ACC112 (cell line): ENCODE measurements around the gene STRN4.

ENCODE experiments used
- H2AFZ ChIP-seq: fragments of 200-600 bp; sonication (generic); one replicate; pipeline ENCODE4 v1.6.0; 2017; ENCODE audit warnings: antibody characterized with exemption, low read length; ENCODE audit not compliant: unreplicated experiment
- H3K27ac ChIP-seq: fragments of 200-600 bp; sonication (generic); 2 replicates; pipeline ENCODE4 v1.5.1; 2014; ENCODE audit warnings: low read depth, mild to moderate bottlenecking, antibody characterized with exemption, low read length, moderate library complexity
- H3K27me3 ChIP-seq: fragments of 200-600 bp; sonication (generic); 2 replicates; pipeline ENCODE4 v1.6.1; 2014; ENCODE audit warnings: mild to moderate bottlenecking, antibody characterized with exemption, low read length, moderate library complexity, mixed read lengths; ENCODE audit not compliant: insufficient read depth
- H3K36me3 ChIP-seq: fragments of 200-600 bp; sonication (generic); 2 replicates; pipeline ENCODE4 v1.6.1; 2016; ENCODE audit warnings: mild to moderate bottlenecking, antibody characterized with exemption, low read length, moderate library complexity, mixed read lengths; ENCODE audit not compliant: insufficient read depth
- H3K4me1 ChIP-seq: fragments of 200-600 bp; sonication (generic); one replicate; pipeline ENCODE4 v1.6.1; 2016; ENCODE audit warnings: low read length, mixed read lengths; ENCODE audit not compliant: insufficient read depth, unreplicated experiment, control insufficient read depth
- H3K4me3 ChIP-seq: fragments of 200-600 bp; sonication (generic); 2 replicates; pipeline ENCODE4 v1.5.1; 2014; ENCODE audit warnings: mild to moderate bottlenecking, low read depth, low read length
- H3K79me2 ChIP-seq: fragments of 200-600 bp; sonication (generic); one replicate; pipeline ENCODE4 v1.6.0; 2016; ENCODE audit warnings: low read length; ENCODE audit not compliant: control insufficient read depth, unreplicated experiment, insufficient read depth

STRN4 gene

GRCh38 chr19:46730595-46730994 is 15.7 kb downstream of the STRN4 start:
- Histone ChIP-seq H3K27ac (peak overlapping the region; percentile 45), H2AFZ (no peak overlapping the region), H3K36me3 (0 out of 2 replicates have a peak, but pooled peaks cover 6% of the 10 kb centered on the region), H3K79me2 (peaks cover 27% of the 10 kb centered on the region), H3K4me1 (peaks cover 27% of the 10 kb centered on the region), H3K27me3 (no peaks in the 10 kb centered on the region), H3K4me3 (no peak overlapping the region)

GRCh38 chr19:46730187-46730586 is 16.1 kb downstream of the STRN4 start:
- no peak overlapping the region for H3K4me3 ChIP-seq
- H3K27ac ChIP-seq = no peak overlapping the region
- no peak overlapping the region for H2AFZ ChIP-seq
- 0 out of 2 replicates have a peak, but pooled peaks cover 6% of the 10 kb centered on the region for H3K36me3 ChIP-seq
- no peaks in the 10 kb centered on the region for H3K27me3 ChIP-seq
- H3K4me1 ChIP-seq = peaks cover 27% of the 10 kb centered on the region
- peaks cover 27% of the 10 kb centered on the region for H3K79me2 ChIP-seq

GRCh38 chr19:46729696-46730095 is 16.6 kb downstream of the STRN4 start:
- Histone ChIP-seq H3K36me3 (0 out of 2 replicates have a peak, but pooled peaks cover 6% of the 10 kb centered on the region), H2AFZ (no peak overlapping the region), H3K4me1 (peaks cover 27% of the 10 kb centered on the region), H3K4me3 (no peak overlapping the region), H3K79me2 (peaks cover 27% of the 10 kb centered on the region), H3K27me3 (no peaks in the 10 kb centered on the region), H3K27ac (no peak overlapping the region)

GRCh38 chr19:46728693-46729339 is 17.4 kb downstream of the STRN4 start:
- Histone ChIP-seq H3K27me3 (no peaks in the 10 kb centered on the region), H2AFZ (no peak overlapping the region), H3K36me3 (0 out of 2 replicates have a peak, but pooled peaks cover 3% of the 10 kb centered on the region), H3K27ac (no peak overlapping the region), H3K79me2 (peaks cover 21% of the 10 kb centered on the region), H3K4me1 (peaks cover 24% of the 10 kb centered on the region), H3K4me3 (no peak overlapping the region)

GRCh38 chr19:46728208-46728607 is 18.0 kb downstream of the STRN4 start:
- Histone ChIP-seq H2AFZ (no peak overlapping the region), H3K27ac (no peak overlapping the region), H3K79me2 (peaks cover 15% of the 10 kb centered on the region), H3K36me3 (0 out of 2 replicates have a peak, but pooled peaks cover 3% of the 10 kb centered on the region), H3K4me1 (peaks cover 19% of the 10 kb centered on the region), H3K4me3 (no peak overlapping the region), H3K27me3 (no peaks in the 10 kb centered on the region)

- Histone ChIP-seq H3K27ac (no peak overlapping the region), H3K27me3 (no peaks in the 10 kb centered on the region), H2AFZ (no peak overlapping the region), H3K79me2 (peaks cover 11% of the 10 kb centered on the region), H3K4me3 (no peak overlapping the region), H3K4me1 (peaks cover 19% of the 10 kb centered on the region), H3K36me3 (0 out of 2 replicates have a peak, but pooled peaks cover 3% of the 10 kb centered on the region)
These were observed 18.5 kb downstream of the STRN4 start for GRCh38 chr19:46727757-46728156.

GRCh38 chr19:46726971-46727501 is 19.2 kb downstream of the STRN4 start:
- Histone ChIP-seq H3K36me3 (0 out of 2 replicates have a peak, but pooled peaks cover 3% of the 10 kb centered on the region), H2AFZ (no peak overlapping the region), H3K27me3 (no peaks in the 10 kb centered on the region), H3K27ac (no peak overlapping the region), H3K4me3 (no peak overlapping the region), H3K4me1 (peaks cover 17% of the 10 kb centered on the region), H3K79me2 (peaks cover 11% of the 10 kb centered on the region)

GRCh38 chr19:46726551-46726950 is 19.7 kb downstream of the STRN4 start:
- no peaks in the 10 kb centered on the region for H3K27me3 ChIP-seq
- peaks cover 12% of the 10 kb centered on the region for H3K4me1 ChIP-seq
- H2AFZ ChIP-seq = no peak overlapping the region
- H3K4me3 ChIP-seq = no peak overlapping the region
- H3K36me3 ChIP-seq = 0 out of 2 replicates have a peak, but pooled peaks cover 3% of the 10 kb centered on the region
- no peak overlapping the region for H3K27ac ChIP-seq
- peaks cover 11% of the 10 kb centered on the region for H3K79me2 ChIP-seq

GRCh38 chr19:46725859-46726393 is 20.3 kb downstream of the STRN4 start:
- Histone ChIP-seq H3K4me3 (no peak overlapping the region), H3K79me2 (peaks cover 11% of the 10 kb centered on the region), H3K4me1 (peaks cover 6% of the 10 kb centered on the region), H3K27me3 (no peaks in the 10 kb centered on the region), H3K27ac (no peak overlapping the region), H3K36me3 (0 out of 2 replicates have a peak, but pooled peaks cover 3% of the 10 kb centered on the region), H2AFZ (no peak overlapping the region)

GRCh38 chr19:46725036-46725820 is 21.0 kb downstream of the STRN4 start:
- Histone ChIP-seq H3K79me2 (peaks cover 9% of the 10 kb centered on the region), H2AFZ (no peak overlapping the region), H3K4me3 (no peak overlapping the region), H3K4me1 (no peaks in the 10 kb centered on the region), H3K27ac (no peak overlapping the region), H3K36me3 (0 out of 2 replicates have a peak, but pooled peaks cover 3% of the 10 kb centered on the region), H3K27me3 (no peaks in the 10 kb centered on the region)
